Keratinocyte (primary cell): Measurements from ENCODE around the gene RAB6A. TPM values are rescaled to one million over a fixed set of nuclear protein-coding genes. Genes with fewer than 3 reads are reported as not detected.

ENCODE experiments used
- DNase-seq: peaks from one replicate; pipeline ENCODE4 v3.0.0-alpha.2; 2011; ENCODE audit warnings: low read depth, missing footprints, low spot score
- FAIRE-seq: peaks from 2 replicates; lab custom pipeline; 2011; peaks lifted over from hg19 to GRCh38; lab: Jason Lieb, UNC
- H2AFZ ChIP-seq: 2 replicates; pipeline ENCODE4 v1.6.0; 2012; ENCODE audit warnings: low read length, control low read depth, inconsistent platforms; ENCODE audit not compliant: control insufficient read depth
- H3K27ac ChIP-seq: 2 replicates; pipeline ENCODE4 v1.5.1; 2011; ENCODE audit warnings: low read length; ENCODE audit not compliant: control insufficient read depth, insufficient read depth
- H3K27me3 ChIP-seq: 3 replicates; pipeline ENCODE4 v1.6.0; 2011; ENCODE audit warnings: low read length; ENCODE audit not compliant: control insufficient read depth, insufficient read depth; ENCODE audit errors: extremely low read depth
- H3K36me3 ChIP-seq, 2 experiments: 2 replicates in 1 of 2; 3 replicates in 1 of 2; pipeline ENCODE4 v1.5.1; 2011; ENCODE audit warnings: low read length in 2 of 2, mild to moderate bottlenecking in 1 of 2; ENCODE audit not compliant: control insufficient read depth in 2 of 2, insufficient read depth in 2 of 2; ENCODE audit errors: extremely low read depth in 1 of 2
- H3K4me1 ChIP-seq: 3 replicates; pipeline ENCODE4 v1.5.1; 2011; ENCODE audit warnings: low read length; ENCODE audit not compliant: control insufficient read depth, insufficient read depth; ENCODE audit errors: extremely low read depth
- H3K4me2 ChIP-seq: 3 replicates; pipeline ENCODE4 v1.6.0; 2011; ENCODE audit warnings: low read depth, low read length; ENCODE audit not compliant: control insufficient read depth, insufficient read depth; ENCODE audit errors: extremely low read depth
- H3K4me3 ChIP-seq, 3 experiments: fragments of 200-600 bp in 1 of 3; sonication (generic) in 1 of 3; 2 replicates in 2 of 3; 3 replicates in 1 of 3; pipeline ENCODE4 v1.5.1; 2011 to 2016; ENCODE audit warnings: low read length in 3 of 3, mild to moderate bottlenecking in 3 of 3, control low read depth in 2 of 3, inconsistent platforms in 1 of 3, low read depth in 1 of 3, mixed read lengths in 1 of 3, mixed run types in 1 of 3, moderate library complexity in 1 of 3; ENCODE audit not compliant: control insufficient read depth in 2 of 3, insufficient read depth in 2 of 3; ENCODE audit errors: extremely low read depth in 1 of 3
- H3K79me2 ChIP-seq: 2 replicates; pipeline ENCODE4 v1.6.0; 2012; ENCODE audit warnings: low read length; ENCODE audit not compliant: control insufficient read depth, insufficient read depth
- H3K9ac ChIP-seq: 3 replicates; pipeline ENCODE4 v1.6.0; 2011; ENCODE audit warnings: low read length; ENCODE audit not compliant: control insufficient read depth, insufficient read depth; ENCODE audit errors: extremely low read depth
- H3K9me1 ChIP-seq: 3 replicates; pipeline ENCODE4 v1.6.0; 2011; ENCODE audit warnings: low read length; ENCODE audit not compliant: control insufficient read depth, insufficient read depth; ENCODE audit errors: extremely low read depth
- H3K9me3 ChIP-seq: 2 replicates; pipeline ENCODE4 v1.5.1; 2012; ENCODE audit warnings: low read depth, low read length; ENCODE audit not compliant: control insufficient read depth
- H4K20me1 ChIP-seq: 3 replicates; pipeline ENCODE4 v1.6.0; 2011; ENCODE audit warnings: low read length; ENCODE audit not compliant: control insufficient read depth, insufficient read depth; ENCODE audit errors: extremely low read depth
- CTCF ChIP-seq, 3 experiments: IDR thresholded peaks in 1 of 3; conservative IDR thresholded peaks in 1 of 3; optimal IDR thresholded peaks in 1 of 3; 2 replicates in 2 of 3; 3 replicates in 1 of 3; pipeline versions ENCODE3 to v1.5.1; 2011; ENCODE audit warnings: low read length in 3 of 3, mild to moderate bottlenecking in 3 of 3, moderate library complexity in 2 of 3, control low read depth in 1 of 3, inconsistent platforms in 1 of 3; ENCODE audit not compliant: insufficient read depth in 2 of 3; ENCODE audit errors: extremely low read depth in 1 of 3
- EZH2 ChIP-seq: IDR thresholded peaks from one replicate; pipeline ENCODE4 v1.6.1; 2012; ENCODE audit warnings: inconsistent platforms, mild to moderate bottlenecking, low read length, moderate library complexity
- dilution Hi-C: fragments of 300-500 bp; cut with MboI; formaldehyde crosslinking; loops from one replicate; pipeline ENCODE4 v1.7.0; 2020; ENCODE audit warnings: low sequenced_read_pairs; ENCODE audit not compliant: extremely low pct_ligation_motif_present
- polyA plus RNA-seq, 5 experiments: library from polyadenylated mRNA; depleted of rRNA in 3 of 5; stranded (reverse) in 3 of 5; stranded (forward) in 1 of 5; unstranded in 1 of 5; fragments of >200 nt; gene quantifications; 1 replicate in 1 of 5; 2 replicates in 3 of 5; 3 replicates in 1 of 5; pipeline versions ENCODE4 v1.2.1 to v1.2.3, GENCODE V29; 2011 to 2012; ENCODE audit warnings: missing spikeins in 2 of 5, low read depth in 1 of 5, low replicate concordance in 1 of 5

The RAB6A gene
- polyA plus RNA-seq, 1 donor (not counting 4 experiments of a cell fraction or from before 2014, with no cell fraction given), result 142 TPM

- H3K9me1 ChIP-seq, result no peaks in the 10 kb centered on the region
- no peaks in the 10 kb centered on the region for H3K27me3 ChIP-seq
- dilution Hi-C loops, result no loop called here
- FAIRE-seq (no peak), DNase-seq (no peak)
- H3K4me2 ChIP-seq, result no peak overlapping the region
- no peak overlapping the region for H3K27ac ChIP-seq
- no peaks in the 10 kb centered on the region for H3K79me2 ChIP-seq
- H3K4me3 ChIP-seq, result no peak overlapping the region
- H3K9ac ChIP-seq, result no peak overlapping the region
- no peaks in the 10 kb centered on the region for H3K36me3 ChIP-seq
- H3K9me3 ChIP-seq, result no peaks in the 10 kb centered on the region
- no peaks in the 10 kb centered on the region for H4K20me1 ChIP-seq
- no peak overlapping the region for H2AFZ ChIP-seq
- TF ChIP-seq CTCF (optimal IDR thresholded peaks at IDR 0.05 in 1 of 3, IDR thresholded peaks at IDR 0.05 in 1 of 3, conservative IDR thresholded peaks at IDR 0.05 in 1 of 3; ENCODE audit: extremely low read depth in 1 of 3, insufficient read depth in 2 of 3, low read length in 3 of 3) (no peak), EZH2 (no peak)
- no peaks in the 10 kb centered on the region for H3K4me1 ChIP-seq
Measured at GRCh38 chr11:73766763-73767162, 5.9 kb upstream of the RAB6A start.

- peaks cover 14% of the 10 kb centered on the region for H3K4me1 ChIP-seq
- H2AFZ ChIP-seq, result no peak overlapping the region
- H3K9ac ChIP-seq, result no peak overlapping the region
- H3K4me3 ChIP-seq, result no peak overlapping the region
- H3K9me3 ChIP-seq, result no peaks in the 10 kb centered on the region
- dilution Hi-C loops, result no loop called here
- FAIRE-seq, result no peak
- H4K20me1 ChIP-seq, result no peaks in the 10 kb centered on the region
- no peak for DNase-seq
- H3K27ac ChIP-seq, result no peak overlapping the region
- peaks cover 31% of the 10 kb centered on the region for H3K79me2 ChIP-seq
- no peaks in the 10 kb centered on the region for H3K36me3 ChIP-seq
- H3K9me1 ChIP-seq, result no peaks in the 10 kb centered on the region
- H3K27me3 ChIP-seq, result no peaks in the 10 kb centered on the region
- H3K4me2 ChIP-seq, result no peak overlapping the region
- TF ChIP-seq CTCF (optimal IDR thresholded peaks at IDR 0.05 in 1 of 3, IDR thresholded peaks at IDR 0.05 in 1 of 3, conservative IDR thresholded peaks at IDR 0.05 in 1 of 3; ENCODE audit: extremely low read depth in 1 of 3, insufficient read depth in 2 of 3, low read length in 3 of 3) (no peak), EZH2 (no peak)
Measured at GRCh38 chr11:73762732-73763131, 1.9 kb upstream of the RAB6A start.
